H1 (cell line): ENCODE measurements around the gene PPP1R3G. TPM values are rescaled to one million over a fixed set of nuclear protein-coding genes. Genes with fewer than 3 reads are reported as not detected.

Source experiments
- CTCF ChIA-PET: fragments of 300-600 bp; sonication (Branson Sonifier 250); formaldehyde crosslinking; loops from one replicate; lab custom pipeline; 2021; ENCODE audit not compliant: partially characterized antibody; lab: Charles Lee
- POLR2A ChIA-PET: fragments of 300-600 bp; sonication (Branson Sonifier 250); formaldehyde crosslinking; loops from one replicate; lab custom pipeline; 2021; ENCODE audit warnings: inconsistent platforms; ENCODE audit not compliant: partially characterized antibody; lab: Charles Lee
- DNase-seq, 2 experiments: peaks; one replicate each; pipeline versions ENCODE4 v3.0.0 to v3.0.0-alpha.2; 2010 to 2022; ENCODE audit warnings: low spot score in 2 of 2, low read depth in 1 of 2, mixed read lengths in 1 of 2
- FAIRE-seq: peaks from 2 replicates; lab custom pipeline; 2011; peaks lifted over from hg19 to GRCh38; lab: Jason Lieb, UNC
- H2AFZ ChIP-seq: 2 replicates; pipeline ENCODE4 v1.8.1; 2012; ENCODE audit warnings: low read length, inconsistent platforms
- H2AK5ac ChIP-seq: 2 replicates; pipeline ENCODE4 v1.6.1; 2013; ENCODE audit warnings: low read depth, low read length
- H2BK120ac ChIP-seq: replicated peaks from 2 replicates; pipeline ENCODE3; 2013; ENCODE audit warnings: low read depth, low read length, inconsistent platforms
- H2BK12ac ChIP-seq: 2 replicates; pipeline ENCODE4 v1.6.1; 2013; ENCODE audit warnings: low read depth, low read length
- H2BK15ac ChIP-seq: 2 replicates; pipeline ENCODE4 v1.6.1; 2013; ENCODE audit warnings: low read length
- H2BK20ac ChIP-seq: 2 replicates; pipeline ENCODE4 v1.6.1; 2013; ENCODE audit warnings: low read length
- H2BK5ac ChIP-seq: 2 replicates; pipeline ENCODE4 v1.6.1; 2013; ENCODE audit warnings: low read depth, low read length
- H3K14ac ChIP-seq: 2 replicates; pipeline ENCODE4 v1.6.1; 2013; ENCODE audit warnings: inconsistent platforms; ENCODE audit not compliant: insufficient read length
- H3K18ac ChIP-seq: 2 replicates; pipeline ENCODE4 v1.6.1; 2013; ENCODE audit warnings: low read length; ENCODE audit errors: extremely low read depth
- H3K23ac ChIP-seq: 2 replicates; pipeline ENCODE4 v1.6.1; 2013; ENCODE audit warnings: inconsistent platforms; ENCODE audit not compliant: insufficient read length
- H3K23me2 ChIP-seq: 2 replicates; pipeline ENCODE4 v1.6.1; 2013; ENCODE audit warnings: low read depth, low read length
- H3K27ac ChIP-seq: 2 replicates; pipeline ENCODE4 v1.6.1; 2011; ENCODE audit warnings: low read depth, low read length, inconsistent platforms
- H3K27me3 ChIP-seq, 4 experiments: replicated peaks in 1 of 4; 1 replicate in 1 of 4; 2 replicates in 3 of 4; pipeline versions ENCODE4 v1.6.1 to v1.8.1; 2011 to 2013; ENCODE audit warnings: low read length in 3 of 4, mild to moderate bottlenecking in 3 of 4, inconsistent platforms in 2 of 4, mixed read lengths in 2 of 4, moderate library complexity in 1 of 4; ENCODE audit not compliant: control insufficient read depth in 3 of 4, insufficient read depth in 3 of 4; ENCODE audit errors: extremely low read depth in 1 of 4
- H3K36me3 ChIP-seq, 4 experiments: 2 replicates each; pipeline versions ENCODE4 v1.6.1 to v1.8.1; 2011 to 2013; ENCODE audit warnings: mild to moderate bottlenecking in 4 of 4, low read length in 3 of 4, moderate library complexity in 2 of 4, control low read depth in 1 of 4, inconsistent platforms in 1 of 4; ENCODE audit not compliant: insufficient read depth in 4 of 4, control insufficient read depth in 2 of 4
- H3K4ac ChIP-seq: replicated peaks from 2 replicates; pipeline ENCODE3; 2013; ENCODE audit warnings: low read length, low read depth, mixed read lengths, inconsistent platforms; ENCODE audit not compliant: insufficient read length
- H3K4me1 ChIP-seq, 4 experiments: replicated peaks in 1 of 4; 1 replicate in 1 of 4; 2 replicates in 3 of 4; pipeline versions ENCODE4 v1.6.1 to v1.8.1; 2011 to 2013; ENCODE audit warnings: low read length in 3 of 4, inconsistent platforms in 2 of 4, mixed read lengths in 1 of 4; ENCODE audit not compliant: insufficient read depth in 4 of 4, control insufficient read depth in 3 of 4
- H3K4me2 ChIP-seq, 2 experiments: 2 replicates each; pipeline versions ENCODE4 v1.6.1 to v1.8.1; 2011 to 2013; ENCODE audit warnings: low read depth in 2 of 2, low read length in 2 of 2, control low read depth in 1 of 2, inconsistent platforms in 1 of 2, mild to moderate bottlenecking in 1 of 2; ENCODE audit not compliant: insufficient read depth in 1 of 2
- H3K4me3 ChIP-seq, 4 experiments: fragments of 200-600, 300-600 bp in 1 of 4; sonication (generic), shearing (Covaris generic), sonication (Bioruptor Twin) in 1 of 4; 2 replicates each; pipeline versions ENCODE4 v1.5.1 to v1.8.1; 2011 to 2016; ENCODE audit warnings: low read length in 4 of 4, low read depth in 3 of 4, control low read depth in 2 of 4, inconsistent platforms in 2 of 4, mild to moderate bottlenecking in 2 of 4, mixed read lengths in 1 of 4, moderate library complexity in 1 of 4; ENCODE audit not compliant: insufficient read depth in 2 of 4; ENCODE audit errors: extremely low read depth in 1 of 4
- H3K56ac ChIP-seq: replicated peaks from 2 replicates; pipeline ENCODE3; 2013; ENCODE audit warnings: low read depth, mild to moderate bottlenecking, mixed read lengths, low read length, inconsistent platforms; ENCODE audit not compliant: insufficient read length
- H3K79me1 ChIP-seq: 2 replicates; pipeline ENCODE4 v1.6.1; 2013; ENCODE audit warnings: low read depth, low read length, control low read depth
- H3K79me2 ChIP-seq, 2 experiments: 2 replicates each; pipeline versions ENCODE4 v1.6.1 to v1.8.1; 2012 to 2013; ENCODE audit warnings: low read length in 2 of 2, mild to moderate bottlenecking in 2 of 2, inconsistent platforms in 1 of 2; ENCODE audit not compliant: insufficient read depth in 2 of 2, control insufficient read depth in 1 of 2
- H3K9ac ChIP-seq, 4 experiments: replicated peaks in 1 of 4; 1 replicate in 1 of 4; 2 replicates in 3 of 4; pipeline versions ENCODE4 v1.6.1 to v1.8.1; 2011 to 2013; ENCODE audit warnings: low read depth in 3 of 4, low read length in 3 of 4, control low read depth in 2 of 4, mild to moderate bottlenecking in 2 of 4, moderate library complexity in 2 of 4, inconsistent platforms in 1 of 4; ENCODE audit errors: extremely low read depth in 1 of 4
- H3K9me3 ChIP-seq, 2 experiments: 2 replicates each; pipeline versions ENCODE4 v1.6.1 to v1.8.1; 2012 to 2013; ENCODE audit warnings: mild to moderate bottlenecking in 2 of 2, moderate library complexity in 2 of 2, control low read depth in 1 of 2, inconsistent platforms in 1 of 2, low read depth in 1 of 2, low read length in 1 of 2, mixed read lengths in 1 of 2; ENCODE audit not compliant: insufficient read depth in 2 of 2
- H4K20me1 ChIP-seq, 2 experiments: replicated peaks in 1 of 2; 2 replicates each; pipeline versions ENCODE3 to v1.8.1; 2011 to 2013; ENCODE audit warnings: inconsistent platforms in 2 of 2, low read length in 2 of 2, mild to moderate bottlenecking in 1 of 2; ENCODE audit not compliant: insufficient read depth in 2 of 2, control insufficient read depth in 1 of 2
- H4K5ac ChIP-seq: 2 replicates; pipeline ENCODE4 v1.6.1; 2013; ENCODE audit warnings: low read length, low read depth, mixed read lengths, inconsistent platforms; ENCODE audit not compliant: insufficient read length
- H4K8ac ChIP-seq: 2 replicates; pipeline ENCODE4 v1.8.0; 2013; ENCODE audit warnings: mild to moderate bottlenecking, moderate library complexity, low read length, inconsistent platforms; ENCODE audit not compliant: insufficient read depth; ENCODE audit errors: extremely low read depth
- H4K91ac ChIP-seq: replicated peaks from 2 replicates; pipeline ENCODE3; 2013; ENCODE audit warnings: low read length, mixed read lengths, inconsistent platforms; ENCODE audit not compliant: insufficient read length
- MAFK ChIP-seq: IDR thresholded peaks from 2 replicates; pipeline ENCODE4 v1.6.1; 2012; ENCODE audit warnings: low read depth, mild to moderate bottlenecking, improper control_type of control experiment, low read length
- WGBS, 2 experiments: shearing (Covaris generic) in 1 of 2; methylation state at CpG; one replicate each; pipeline versions ENCODE4 v1.1.6 to v1.1.7; 2013 to 2015; ENCODE audit warnings: low lambda C conversion rate in 2 of 2, mixed read lengths in 2 of 2, inconsistent platforms in 1 of 2, low coverage in 1 of 2, missing lambda C conversion rate in 1 of 2; ENCODE audit not compliant: insufficient replicate concordance in 2 of 2, insufficient coverage in 1 of 2, insufficient read length in 1 of 2; ENCODE audit errors: extremely low coverage in 1 of 2, missing lambda C conversion rate in 1 of 2; 5-methylcytosine and 5-hydroxymethylcytosine counted together
- polyA plus RNA-seq, 7 experiments: library from polyadenylated mRNA; depleted of rRNA in 3 of 7; stranded (reverse) in 5 of 7; unstranded in 2 of 7; fragments of >200 nt in 5 of 7; fragments of 200-250 nt in 2 of 7; gene quantifications; 1 replicate in 5 of 7; 2 replicates in 1 of 7; 4 replicates in 1 of 7; pipeline versions ENCODE4 v1.2.1 to v1.2.3, GENCODE V29; 2011 to 2013; ENCODE audit warnings: missing spikeins in 2 of 7, mixed read lengths in 2 of 7
- total RNA-seq: library from RNA; stranded (reverse); fragmentation: NEBNext Ultra II Directional; extraction: Animal tissue kit (Norgen Biotek cat#: 25700); gene quantifications from 2 replicates; pipeline ENCODE4 v1.2.1, GENCODE V29; 2021

Gene PPP1R3G
- total and polyA plus RNA-seq, 2 of the 8 experiments (the other 6 are each of a cell fraction or from before 2014, with no cell fraction given): 0.03 to 0.09 TPM

DNA sequence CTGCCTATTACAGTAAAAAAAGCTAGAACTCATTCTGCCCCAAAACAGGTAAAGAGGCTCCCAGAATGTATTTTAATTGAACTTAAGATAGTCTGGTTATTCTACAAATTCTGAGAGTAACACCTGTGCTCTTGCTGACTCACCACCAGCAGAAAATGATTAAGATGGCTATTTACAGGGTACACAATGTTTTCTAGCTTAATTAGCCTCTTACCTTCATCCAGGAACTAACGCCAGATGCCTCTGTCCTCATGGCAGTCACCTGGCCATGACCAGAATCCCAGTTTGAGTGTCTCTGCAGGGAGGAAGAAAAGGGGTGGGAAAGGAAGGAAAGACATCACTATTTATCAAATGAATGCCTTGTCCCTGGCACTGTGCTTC, 31.3 kb upstream of the PPP1R3G start:
- no peak overlapping the region for H3K27ac ChIP-seq
- H3K9me3 ChIP-seq: peaks cover 5 to 8% of the 10 kb centered on the region in 2 experiments; a peak in 1 of 4 replicates
- H3K79me2 ChIP-seq: no peaks in the 10 kb centered on the region
- no peak overlapping the region for H2BK12ac ChIP-seq
- no peak overlapping the region for H3K9ac ChIP-seq
- H4K91ac ChIP-seq: no peak overlapping the region
- DNase-seq (no peak), FAIRE-seq (no peak)
- H2BK5ac ChIP-seq: no peak overlapping the region
- no peak overlapping the region for H2AK5ac ChIP-seq
- H3K36me3 ChIP-seq: peaks cover 0 to 2% (median 0%) of the 10 kb centered on the region in 4 experiments; a peak in 2 of 8 replicates
- H3K56ac ChIP-seq: no peak overlapping the region
- no peaks in the 10 kb centered on the region for H3K23me2 ChIP-seq
- no peak overlapping the region for H3K18ac ChIP-seq
- H3K4ac ChIP-seq: no peak overlapping the region
- H4K8ac ChIP-seq: no peak overlapping the region
- no peak overlapping the region for H3K23ac ChIP-seq
- H2BK20ac ChIP-seq: no peak overlapping the region
- H4K20me1 ChIP-seq: no peaks in the 10 kb centered on the region
- CTCF ChIA-PET: no interaction called here
- POLR2A ChIA-PET: no interaction called here
- no peaks in the 10 kb centered on the region for H3K79me1 ChIP-seq
- H3K27me3 ChIP-seq: no peaks in the 10 kb centered on the region
- H3K4me2 ChIP-seq: no peak overlapping the region
- H3K4me1 ChIP-seq: no peaks in the 10 kb centered on the region
- H3K4me3 ChIP-seq: no peak overlapping the region
- 91% methylated on average over 1 of the region's 1 CpG; no CpG with 5 or more reads in 1 of the 2 experiments for WGBS, 2 experiments
- H3K14ac ChIP-seq: no peak overlapping the region
- no peak overlapping the region for H2BK15ac ChIP-seq
- no peak overlapping the region for H4K5ac ChIP-seq
- no peak overlapping the region for H2AFZ ChIP-seq
- H2BK120ac ChIP-seq: no peak overlapping the region
- TF ChIP-seq MAFK: no peak
